ENCODE measurements around the gene PABPC1L. TPM values are rescaled to one million over a fixed set of nuclear protein-coding genes. Genes with fewer than 3 reads are reported as not detected.
A peak's percentile ranks its signal among the peaks of the same experiment; 100 is the strongest.

PABPC1L gene
- total RNA-seq, 6 experiments from 2014 or later = 14.4 to 22.4 (median 16.6) TPM

DNA sequence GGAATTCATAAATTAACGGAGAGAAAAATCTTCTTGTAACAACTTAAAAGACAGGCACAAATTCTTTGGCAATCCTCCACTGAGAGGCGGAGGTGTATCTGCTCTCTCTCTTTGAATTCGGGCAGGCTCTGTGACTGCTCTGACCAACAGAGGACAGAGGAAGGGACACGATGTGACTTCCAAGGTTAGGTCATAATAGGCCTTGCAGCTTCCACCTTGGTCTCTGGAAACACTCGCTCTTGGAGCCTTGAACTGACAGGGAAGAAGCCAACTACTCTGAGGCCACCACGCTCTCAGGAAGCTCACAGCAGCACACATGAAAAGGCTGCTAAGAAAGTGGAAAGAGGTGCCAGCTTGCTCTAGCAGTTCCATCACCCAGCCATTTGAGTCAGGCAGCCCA, 35.4 kb downstream of the PABPC1L start:
- no peaks in the 10 kb centered on the region for H3K9me3 Mint-ChIP-seq
- no peak for DNase-seq
- H3K27ac Mint-ChIP-seq = no peak overlapping the region; the same call in 1 of the 2 replicates
- peaks cover 5% of the 10 kb centered on the region; the same call in 1 of the 2 replicates for H3K4me1 Mint-ChIP-seq (ENCODE audit: low read depth)
- TF ChIP-seq, protein P1, sequence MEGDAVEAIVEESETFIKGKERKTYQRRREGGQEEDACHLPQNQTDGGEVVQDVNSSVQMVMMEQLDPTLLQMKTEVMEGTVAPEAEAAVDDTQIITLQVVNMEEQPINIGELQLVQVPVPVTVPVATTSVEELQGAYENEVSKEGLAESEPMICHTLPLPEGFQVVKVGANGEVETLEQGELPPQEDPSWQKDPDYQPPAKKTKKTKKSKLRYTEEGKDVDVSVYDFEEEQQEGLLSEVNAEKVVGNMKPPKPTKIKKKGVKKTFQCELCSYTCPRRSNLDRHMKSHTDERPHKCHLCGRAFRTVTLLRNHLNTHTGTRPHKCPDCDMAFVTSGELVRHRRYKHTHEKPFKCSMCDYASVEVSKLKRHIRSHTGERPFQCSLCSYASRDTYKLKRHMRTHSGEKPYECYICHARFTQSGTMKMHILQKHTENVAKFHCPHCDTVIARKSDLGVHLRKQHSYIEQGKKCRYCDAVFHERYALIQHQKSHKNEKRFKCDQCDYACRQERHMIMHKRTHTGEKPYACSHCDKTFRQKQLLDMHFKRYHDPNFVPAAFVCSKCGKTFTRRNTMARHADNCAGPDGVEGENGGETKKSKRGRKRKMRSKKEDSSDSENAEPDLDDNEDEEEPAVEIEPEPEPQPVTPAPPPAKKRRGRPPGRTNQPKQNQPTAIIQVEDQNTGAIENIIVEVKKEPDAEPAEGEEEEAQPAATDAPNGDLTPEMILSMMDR (IDR thresholded peaks at IDR 0.05) = no peak
- no peak overlapping the region for H3K4me3 Mint-ChIP-seq
- peaks cover 54% of the 10 kb centered on the region for H3K36me3 Mint-ChIP-seq (ENCODE audit: low read depth)
- no peaks in the 10 kb centered on the region; the same call in 1 of the 2 replicates for H3K27me3 Mint-ChIP-seq (ENCODE audit: insufficient read depth)

DNA sequence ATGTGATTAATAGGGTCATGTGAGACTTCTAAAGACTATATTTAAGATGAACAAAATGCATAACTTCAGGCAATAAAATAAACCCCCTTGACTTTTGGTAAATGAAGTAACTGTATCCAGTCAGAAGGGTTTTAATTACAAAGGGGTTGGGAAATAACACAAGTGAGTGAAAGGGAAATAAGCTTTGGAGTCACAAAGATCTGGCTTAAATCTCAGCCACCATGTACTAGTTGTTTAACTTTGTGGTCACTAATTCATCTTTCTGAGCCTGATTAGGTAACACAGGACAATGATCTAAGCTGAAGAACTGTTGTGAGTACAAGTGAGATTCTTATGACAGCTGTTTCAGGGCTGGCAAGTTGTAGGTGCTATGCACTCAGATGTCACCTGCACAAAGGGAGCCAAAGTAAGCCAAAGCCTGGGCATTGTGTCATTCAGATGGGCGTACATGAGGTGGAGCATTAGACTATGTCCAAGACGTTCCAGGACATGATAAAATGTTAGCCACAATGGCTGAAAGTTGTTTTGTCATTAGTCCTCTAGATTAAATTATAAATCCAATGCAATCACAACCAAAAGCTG, 36.5 kb downstream of the PABPC1L start:
- Mint-ChIP-seq H3K4me3 (no peak overlapping the region), H3K36me3 (ENCODE audit: low read depth) (peaks cover 50% of the 10 kb centered on the region), H3K27me3 (ENCODE audit: insufficient read depth) (no peaks in the 10 kb centered on the region; the same call in 1 of the 2 replicates), H3K9me3 (no peaks in the 10 kb centered on the region), H3K4me1 (ENCODE audit: low read depth) (no peaks in the 10 kb centered on the region), H3K27ac (no peak overlapping the region)
- TF ChIP-seq, protein P1 (IDR thresholded peaks at IDR 0.05) = no peak
- DNase-seq = no peak

DNA sequence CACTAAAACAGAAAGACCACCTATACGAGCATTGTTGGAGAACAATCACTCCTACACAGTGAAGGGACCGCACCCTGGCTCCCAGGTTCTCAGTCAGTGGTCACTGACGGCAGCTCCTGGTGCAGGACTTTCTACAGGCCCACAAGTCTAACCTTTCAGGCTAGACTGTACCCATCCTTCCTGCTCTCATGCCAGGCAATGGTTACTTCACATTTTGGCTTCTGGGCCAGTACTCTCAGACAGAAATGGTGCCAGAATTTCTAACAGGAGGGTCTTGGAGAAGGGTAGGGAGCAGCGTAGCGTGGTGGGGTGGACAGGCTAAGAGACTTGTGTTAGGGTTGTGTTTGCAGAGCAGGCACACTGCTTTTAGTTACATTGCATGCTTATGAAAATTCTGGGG, 38.2 kb downstream of the PABPC1L start:
- Mint-ChIP-seq H3K36me3 (ENCODE audit: low read depth) (peaks cover 49% of the 10 kb centered on the region), H3K4me3 (no peak overlapping the region), H3K27me3 (ENCODE audit: insufficient read depth) (no peaks in the 10 kb centered on the region), H3K9me3 (no peaks in the 10 kb centered on the region), H3K27ac (peak overlapping the region; percentile 18; the same call in 1 of the 2 replicates), H3K4me1 (ENCODE audit: low read depth) (peaks cover 11% of the 10 kb centered on the region)
- no peak for DNase-seq
- TF ChIP-seq, protein P1 (IDR thresholded peaks at IDR 0.05) = no peak

DNA sequence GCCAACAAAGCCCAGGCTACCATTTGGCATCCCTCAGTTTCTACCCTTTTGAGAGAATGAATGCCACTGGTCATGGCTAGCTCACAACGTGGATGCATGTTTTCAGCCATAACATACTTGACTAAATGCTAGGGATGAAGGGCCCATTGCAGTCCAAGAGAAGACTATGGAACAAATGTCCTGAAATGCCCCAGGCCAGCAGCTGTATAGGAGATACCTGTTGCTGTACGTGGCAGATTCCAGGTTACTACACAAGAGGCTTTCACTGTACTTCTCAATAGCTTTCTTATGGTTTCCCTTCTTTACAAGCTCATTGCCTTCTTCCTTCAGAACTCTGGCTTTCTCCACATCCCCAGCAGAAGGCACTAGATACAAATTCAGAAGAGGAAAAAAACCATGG, 38.7 kb downstream of the PABPC1L start:
- Mint-ChIP-seq H3K9me3 (no peaks in the 10 kb centered on the region), H3K36me3 (ENCODE audit: low read depth) (peaks cover 52% of the 10 kb centered on the region), H3K27me3 (ENCODE audit: insufficient read depth) (no peaks in the 10 kb centered on the region), H3K4me3 (no peak overlapping the region), H3K27ac (no peak overlapping the region), H3K4me1 (ENCODE audit: low read depth) (peaks cover 14% of the 10 kb centered on the region)
- TF ChIP-seq, protein P1 (IDR thresholded peaks at IDR 0.05) = no peak
- DNase-seq = no peak

DNA sequence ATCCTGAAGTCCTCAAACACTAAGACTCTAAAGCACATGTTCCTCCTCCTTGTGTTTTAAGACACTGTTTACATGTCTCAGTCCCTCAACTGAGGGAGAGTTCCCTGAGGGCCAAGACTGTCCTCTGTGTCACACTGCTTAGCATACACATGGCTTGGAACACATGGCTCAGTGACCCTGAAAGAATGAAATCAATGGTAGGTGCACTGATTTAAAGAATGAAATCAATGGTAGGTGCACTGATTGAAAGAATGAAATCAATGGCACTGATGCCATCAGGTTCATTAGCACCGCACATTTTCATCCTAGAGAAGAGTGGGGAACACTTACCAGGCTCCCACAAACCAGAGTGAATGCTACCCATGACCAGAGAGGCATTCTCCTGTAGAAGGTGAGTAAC, 40.5 kb downstream of the PABPC1L start:
- H3K36me3 Mint-ChIP-seq (ENCODE audit: low read depth) = peaks cover 58% of the 10 kb centered on the region
- H3K4me3 Mint-ChIP-seq = no peak overlapping the region
- TF ChIP-seq, protein P1 (IDR thresholded peaks at IDR 0.05) = no peak
- no peak for DNase-seq
- peak overlapping the region; percentile 13; the same call in 1 of the 2 replicates for H3K27ac Mint-ChIP-seq
- H3K4me1 Mint-ChIP-seq (ENCODE audit: low read depth) = peaks cover 21% of the 10 kb centered on the region
- no peaks in the 10 kb centered on the region for H3K27me3 Mint-ChIP-seq (ENCODE audit: insufficient read depth)
- H3K9me3 Mint-ChIP-seq = no peaks in the 10 kb centered on the region

Measured in HFFc6 (cell line).